Measurements from ENCODE around the gene TAPBPL.
A peak's percentile ranks its signal among the peaks of the same experiment; 100 is the strongest.
"Not testable (repeated sequence)": the region's sequence is repeated elsewhere in the genome, so short reads cannot be mapped to it uniquely, and the experiment has no call there.

The TAPBPL gene

DNA sequence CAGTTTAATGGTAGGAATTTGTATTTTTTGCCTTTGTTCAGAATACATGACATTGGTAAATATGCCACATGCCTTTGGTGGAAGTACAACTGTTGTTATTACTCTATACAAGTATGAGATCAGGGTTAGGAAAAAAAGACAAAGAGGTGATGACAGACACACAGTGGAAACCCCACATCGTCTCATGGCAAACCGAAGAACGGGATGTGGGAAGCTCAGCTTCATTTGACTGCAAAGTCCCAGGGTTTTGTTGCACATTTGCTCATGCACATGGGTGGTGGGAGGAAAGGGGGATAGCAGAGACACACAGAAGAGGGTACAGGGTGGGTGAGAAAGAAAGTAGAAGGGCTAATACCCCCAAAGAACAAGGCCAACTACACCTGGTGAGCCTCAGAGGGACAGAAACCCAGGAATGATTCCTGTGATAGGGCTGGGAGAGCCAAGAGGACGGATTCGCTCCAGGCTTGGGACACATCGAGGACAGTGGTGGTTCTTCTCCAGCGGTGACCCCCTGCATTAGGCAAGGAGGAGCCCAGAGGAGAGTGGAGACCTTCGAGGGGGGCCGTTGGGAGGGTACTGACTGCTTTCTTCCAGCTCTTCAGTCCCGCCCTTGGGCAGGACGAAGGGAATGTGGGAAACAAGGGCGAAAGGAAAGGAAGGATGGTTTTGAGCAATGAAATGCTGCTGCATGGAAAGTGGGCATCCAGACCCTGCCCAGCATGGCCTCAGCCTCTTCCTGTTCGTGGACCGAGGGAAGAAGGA, 10.6 kb downstream of the TAPBPL start:
- DNase-seq, result peak; percentile 35

DNA sequence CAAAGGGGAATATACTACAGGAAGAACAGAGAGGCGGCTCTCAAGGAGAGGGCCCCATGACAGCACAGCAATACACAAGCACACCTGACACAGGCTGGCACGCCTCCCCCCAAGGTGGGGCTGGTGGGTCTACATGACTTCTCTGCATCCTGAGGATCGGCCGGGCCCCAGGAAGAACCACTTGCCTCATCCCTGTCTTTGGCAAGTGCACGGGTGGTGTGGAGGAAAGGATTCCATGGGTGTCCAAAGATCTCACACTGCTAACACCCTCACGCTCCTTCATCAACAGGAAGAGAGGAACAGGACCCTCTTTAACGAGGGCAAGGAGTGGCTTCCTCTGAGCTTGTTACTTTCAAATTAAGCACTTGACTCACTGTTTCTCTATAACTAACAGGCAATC, 11.4 kb downstream of the TAPBPL start:
- peak; percentile 74 for DNase-seq

DNA sequence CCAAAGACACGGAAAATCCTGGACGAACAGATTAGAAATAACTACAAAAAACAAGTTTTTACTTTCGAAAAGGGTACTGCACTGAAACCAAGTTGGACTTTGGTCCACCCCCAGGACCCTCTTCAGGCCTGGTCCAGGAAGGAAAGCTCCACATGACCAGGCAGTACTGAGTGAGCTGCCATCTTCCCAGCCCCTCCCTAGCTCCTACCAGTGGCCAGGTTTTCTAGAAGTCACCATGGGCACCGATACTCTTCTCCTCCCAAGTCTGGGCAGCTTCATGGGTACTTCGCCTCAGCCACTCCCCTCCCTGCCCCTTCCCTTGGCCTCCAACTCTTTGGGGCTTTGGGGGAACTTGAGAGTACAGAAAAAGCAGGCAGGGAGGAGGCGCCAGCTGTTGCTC, 12.0 kb downstream of the TAPBPL start:
- DNase-seq, result no peak

DNA sequence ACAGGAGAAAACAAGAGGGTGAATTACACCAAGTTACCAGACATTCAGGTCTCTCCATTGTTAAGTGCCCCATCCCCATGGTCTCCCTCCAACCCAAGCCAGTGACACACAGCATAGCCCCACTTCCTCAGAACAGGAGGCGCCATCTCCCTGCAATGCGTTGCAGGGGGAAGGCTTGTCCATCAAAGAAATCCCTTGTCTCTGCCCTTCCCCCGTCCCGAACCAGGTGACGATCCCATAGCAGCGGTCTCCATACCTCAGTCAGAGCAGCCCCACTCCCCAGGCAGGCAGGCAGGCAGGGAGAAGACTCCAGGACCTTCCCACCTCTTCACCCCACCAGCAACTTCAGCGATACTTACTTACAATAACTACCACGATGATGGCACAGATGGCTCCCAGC, 12.7 kb downstream of the TAPBPL start:
- no peak for DNase-seq

DNA sequence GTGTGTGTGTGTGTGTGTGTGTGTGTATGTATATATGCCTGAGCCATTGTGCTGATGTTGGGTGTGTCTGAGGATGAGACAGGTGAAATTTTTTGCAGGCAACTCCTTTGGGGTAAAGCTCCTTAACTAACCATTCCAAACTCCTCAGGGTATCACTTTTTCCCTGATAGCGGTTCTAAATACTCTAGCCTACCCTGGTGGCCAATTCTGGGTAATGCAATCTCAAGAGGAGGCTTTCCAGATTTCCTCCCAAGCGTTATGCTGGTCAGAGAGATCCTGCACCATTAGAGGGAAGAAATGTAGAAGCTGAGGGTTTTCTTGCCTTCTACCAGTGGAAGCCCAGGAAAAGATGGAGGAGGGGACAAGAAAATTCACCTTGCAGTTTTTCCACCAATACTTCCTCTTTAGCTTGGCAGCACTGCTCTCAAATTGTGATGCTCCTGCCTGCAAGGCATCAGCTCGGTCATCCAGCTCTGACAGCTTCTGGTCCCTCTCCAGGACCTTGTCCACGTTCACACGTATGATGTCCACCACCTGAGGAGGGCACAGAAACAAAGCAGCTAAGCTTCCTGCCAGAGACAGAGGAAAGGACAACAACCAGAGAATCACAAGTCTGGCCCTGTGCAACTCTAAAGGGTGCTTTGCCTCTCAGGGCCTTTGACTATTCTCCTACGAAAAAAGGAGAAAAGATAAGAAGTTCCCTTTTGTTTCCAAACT, 13.8 kb downstream of the TAPBPL start:
- DNase-seq, result peak; percentile 64

DNA sequence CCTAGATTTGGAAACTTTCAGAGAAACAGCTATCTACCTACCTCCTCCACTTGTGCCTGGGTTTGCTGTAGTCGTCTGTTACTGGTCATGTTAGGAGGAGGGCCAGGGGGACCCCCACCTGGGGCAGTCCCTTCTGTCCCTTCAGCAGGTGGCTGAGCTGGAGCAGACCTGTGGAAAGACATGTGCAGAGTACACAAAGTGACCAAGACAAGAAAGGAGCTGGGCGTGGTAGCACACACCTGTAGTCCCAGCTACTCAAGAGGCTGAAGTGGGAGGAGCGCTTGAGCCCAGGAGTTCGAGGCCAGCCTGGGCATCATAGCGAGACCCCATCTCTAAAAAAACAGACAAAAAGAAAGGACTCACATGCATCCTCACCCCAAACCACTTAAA, 14.3 kb downstream of the TAPBPL start:
- DNase-seq, result no peak

DNA sequence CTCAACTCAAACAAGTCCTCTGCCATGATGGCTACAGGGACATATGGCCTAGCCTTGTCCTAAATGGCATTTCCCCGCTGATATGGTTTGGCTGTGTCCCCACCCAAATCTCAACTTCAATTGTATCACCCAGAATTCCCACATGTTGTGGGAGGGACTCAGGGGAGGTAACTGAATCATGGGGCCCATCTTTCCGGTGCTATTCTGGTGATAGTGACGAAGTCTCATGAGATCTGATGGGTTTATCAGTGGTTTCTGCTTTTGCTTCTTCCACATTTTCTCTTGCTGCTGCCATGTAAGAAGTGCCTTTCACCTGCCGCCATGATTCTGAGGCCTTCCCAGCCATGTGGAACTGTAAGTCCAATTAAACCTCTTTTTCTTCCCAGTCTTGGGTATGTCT, 14.9 kb downstream of the TAPBPL start:
- not testable (repeated sequence) for DNase-seq

DNA sequence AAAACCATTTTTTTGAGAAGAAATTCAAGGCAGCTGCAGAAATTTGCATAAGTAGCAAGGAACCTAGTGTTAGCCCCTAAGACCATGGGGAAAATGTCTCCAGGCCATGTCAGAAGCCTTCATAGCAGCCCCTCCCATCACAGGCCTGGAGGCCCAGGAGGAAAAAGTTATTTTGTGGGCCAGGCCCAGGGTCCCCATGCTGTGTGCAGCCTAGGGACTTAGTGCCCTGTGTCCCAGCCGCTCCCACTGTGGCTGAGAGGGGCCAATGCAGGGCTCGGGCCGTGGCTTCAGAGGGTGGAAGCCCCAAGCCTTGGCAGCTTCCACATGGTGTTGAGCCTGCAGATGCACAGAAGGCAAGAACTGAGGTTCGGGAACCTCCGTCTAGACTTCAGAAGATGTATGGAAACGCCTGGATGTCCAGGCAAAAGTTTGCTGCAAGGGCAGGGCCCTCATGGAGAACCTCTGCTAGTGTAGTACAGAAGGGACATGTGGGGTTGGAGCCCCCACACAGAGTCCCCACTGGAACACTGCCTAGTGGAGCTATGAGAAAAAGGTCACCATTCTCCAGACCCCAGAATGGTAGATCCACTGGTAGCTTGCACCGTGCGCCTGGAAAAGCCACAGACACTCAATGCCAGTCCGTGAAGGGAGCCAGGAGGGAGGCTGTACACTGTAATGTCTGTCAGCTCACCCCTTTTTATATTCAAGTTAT, 15.9 kb downstream of the TAPBPL start:
- not testable (repeated sequence) for DNase-seq

DNA sequence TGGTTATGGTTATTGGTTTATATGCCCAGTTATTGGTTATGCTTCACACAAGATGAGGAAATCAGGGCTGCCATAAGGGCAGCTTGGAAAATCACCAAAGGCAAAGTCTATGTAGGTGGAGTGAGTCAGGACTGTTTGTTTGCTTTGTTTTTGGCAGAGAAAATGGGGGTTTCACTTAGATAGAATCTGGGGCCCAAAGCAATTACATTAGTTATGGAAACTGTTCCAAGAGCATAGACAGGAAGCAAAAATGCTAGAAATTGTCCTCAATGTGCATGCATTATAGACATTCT, 16.4 kb downstream of the TAPBPL start:
- DNase-seq, result no peak

DNA sequence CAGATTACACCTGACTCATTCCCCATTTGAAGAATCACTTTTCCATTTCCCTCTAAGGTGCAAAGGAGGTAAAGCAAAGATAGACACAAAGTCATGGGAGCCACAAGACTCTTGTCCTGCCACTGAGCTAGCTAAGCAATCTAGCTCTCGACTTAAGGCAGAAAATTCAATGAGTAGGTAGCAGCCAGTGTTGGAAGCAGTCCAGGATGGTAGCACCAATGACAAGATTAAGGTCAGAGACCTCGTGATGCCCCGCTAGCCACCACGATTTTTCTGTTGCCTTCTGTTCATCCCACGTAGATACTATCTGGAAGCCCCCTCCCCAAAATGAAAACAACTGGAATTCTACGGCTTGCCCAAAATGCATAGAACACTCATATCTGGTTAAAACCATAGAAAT, 17.2 kb downstream of the TAPBPL start:
- peak; percentile 18 for DNase-seq

DNA sequence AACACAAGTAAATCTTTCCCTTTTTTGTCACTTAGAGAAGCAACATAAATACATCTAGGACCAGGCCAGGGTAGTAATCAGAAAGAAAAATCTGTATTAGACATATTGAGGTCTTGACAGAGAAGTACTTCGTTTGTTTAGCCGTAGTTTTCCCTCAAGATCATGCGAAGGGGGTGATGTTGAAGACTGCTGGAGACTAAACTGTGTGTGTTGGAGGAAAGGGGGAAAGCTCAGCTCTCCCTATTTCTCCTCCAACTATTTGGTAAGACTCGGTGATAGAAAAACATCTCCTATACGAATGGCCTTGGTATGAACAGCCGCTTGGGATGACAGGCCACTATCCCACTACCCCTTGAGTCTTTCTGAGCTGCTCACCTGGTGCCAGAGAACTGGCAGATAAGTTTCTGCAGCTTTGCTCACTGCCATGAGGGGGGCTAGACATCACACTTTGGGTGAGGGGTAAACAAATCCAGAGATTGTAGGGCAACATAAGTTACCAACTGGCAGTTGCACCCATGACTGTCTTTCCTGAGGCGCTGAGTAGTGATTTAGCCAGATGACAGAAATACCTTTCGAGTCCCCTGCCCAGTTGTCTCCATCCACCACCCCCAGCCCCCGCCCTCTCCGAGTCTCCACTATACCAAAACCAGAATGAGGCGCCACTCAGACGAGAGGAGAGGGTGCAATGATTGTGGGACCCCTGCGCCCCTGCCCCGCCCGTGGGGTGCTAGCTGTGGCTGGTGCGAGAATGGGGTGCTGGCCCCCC, 17.9 kb downstream of the TAPBPL start:
- DNase-seq, result no peak

DNA sequence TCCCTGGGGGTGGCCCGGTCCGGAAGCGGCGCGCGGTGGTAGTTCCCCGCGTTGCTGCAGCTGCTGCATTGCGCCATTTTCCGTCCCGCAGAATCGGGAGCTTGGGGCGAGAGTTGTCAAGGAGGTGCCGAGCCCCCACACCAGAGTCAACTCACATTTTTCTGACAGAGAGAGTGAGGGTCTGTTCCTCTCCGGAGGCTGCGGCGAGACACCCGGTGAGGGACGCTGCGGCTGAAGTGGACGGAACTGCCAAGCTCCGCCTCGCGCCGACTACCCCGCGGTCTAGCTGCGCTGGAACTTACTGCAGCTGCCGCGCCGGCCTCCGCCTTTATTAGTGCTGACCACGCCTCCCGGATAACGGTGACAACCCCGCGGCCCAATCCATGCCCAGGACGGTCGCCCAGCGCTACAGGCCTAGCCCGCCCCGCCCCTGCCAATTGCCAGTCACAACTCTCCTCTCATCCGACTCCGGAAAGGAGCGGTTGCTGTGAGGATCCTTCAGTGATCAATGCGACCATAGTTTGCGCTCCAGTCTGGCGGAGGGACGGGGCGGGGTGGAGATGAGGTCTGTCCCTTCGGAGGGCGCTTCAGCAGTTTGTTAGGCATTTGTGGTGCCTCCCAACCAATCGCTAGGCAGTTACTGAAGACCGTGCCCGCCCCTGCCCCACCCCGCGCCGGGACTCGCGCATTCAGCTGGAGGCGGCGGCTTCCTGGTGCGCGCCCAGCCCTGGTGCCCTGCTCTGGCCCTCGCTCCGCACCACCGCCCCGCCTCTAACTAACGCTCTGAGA, 18.7 kb downstream of the TAPBPL start, which contains the start of gene VAMP1:
VAMP1 (minus strand) TSS at position 303 of the 789 bp plus-strand sequence; CDS start at position 157, 146 bp downstream.
- DNase-seq, result peak; percentile 99

DNA sequence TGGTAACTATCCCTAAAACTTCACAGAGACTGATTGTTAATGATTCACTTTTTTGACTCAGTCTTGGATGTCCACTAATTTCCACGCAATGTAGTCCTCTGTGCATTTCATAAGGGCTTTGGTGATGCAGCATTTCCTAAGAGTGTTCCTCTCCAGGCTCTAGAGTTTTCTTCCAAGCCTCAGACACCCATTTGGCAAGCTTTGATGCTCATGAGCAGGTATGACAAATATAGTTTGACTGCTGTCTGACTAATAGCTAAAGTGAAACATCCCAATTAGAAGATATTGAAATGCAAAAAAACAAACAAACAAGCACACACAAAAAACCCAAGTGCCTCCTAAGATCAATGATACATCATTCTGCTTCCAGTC, 20.1 kb downstream of the TAPBPL start:
- DNase-seq, result no peak

DNA sequence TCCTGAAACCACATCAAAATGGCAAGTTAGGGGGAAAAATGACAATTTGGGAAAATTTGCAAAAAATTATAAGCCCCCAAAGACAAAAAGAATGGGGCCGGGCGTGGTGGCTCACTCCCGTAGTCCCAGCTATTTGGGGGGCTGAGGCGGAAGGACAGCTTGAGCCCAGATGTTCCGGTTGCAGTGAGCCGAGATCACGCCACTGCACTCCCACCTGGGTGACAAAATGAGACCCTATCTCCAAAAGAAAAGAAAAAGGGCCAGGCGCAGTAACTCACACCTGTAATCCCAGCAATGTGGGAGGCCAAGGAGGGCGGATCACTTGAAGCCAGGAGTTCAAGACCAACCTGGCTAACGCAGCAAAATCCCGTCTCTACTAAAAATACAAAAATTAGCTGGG, 20.6 kb downstream of the TAPBPL start:
- DNase-seq, result no peak

DNA sequence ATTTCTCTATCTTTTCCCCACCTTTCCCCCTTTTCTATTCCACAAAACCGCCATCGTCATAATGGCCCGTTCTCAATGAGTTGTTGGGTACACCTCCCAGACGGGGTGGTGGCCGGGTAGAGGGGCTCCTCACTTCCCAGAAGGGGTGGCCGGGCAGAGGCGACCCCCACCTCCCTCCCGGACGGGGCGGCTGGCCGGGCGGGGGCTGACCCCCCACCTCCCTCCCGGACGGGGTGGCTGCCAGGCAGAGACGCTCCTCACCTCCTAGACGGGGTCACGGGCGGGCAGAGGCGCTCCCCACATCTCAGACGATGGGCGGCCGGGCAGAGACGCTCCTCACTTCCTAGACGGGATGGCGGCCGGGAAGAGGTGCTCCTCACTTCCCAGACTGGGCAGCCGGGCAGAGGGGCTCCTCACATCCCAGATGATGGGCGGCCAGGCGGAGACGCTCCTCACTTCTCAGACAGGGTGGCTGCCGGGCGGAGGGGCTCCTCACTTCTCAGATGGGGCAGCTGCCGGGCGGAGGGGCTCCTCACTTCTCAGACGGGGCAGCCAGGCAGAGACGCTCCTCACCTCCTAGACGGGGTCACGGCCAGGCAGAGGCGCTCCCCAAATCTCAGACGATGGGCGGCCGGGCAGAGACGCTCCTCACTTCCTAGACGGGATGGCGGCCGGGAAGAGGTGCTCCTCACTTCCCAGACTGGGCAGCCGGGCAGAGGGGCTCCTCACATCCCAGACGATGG, 23.6 kb downstream of the TAPBPL start:
- DNase-seq, result not testable (repeated sequence)

DNA sequence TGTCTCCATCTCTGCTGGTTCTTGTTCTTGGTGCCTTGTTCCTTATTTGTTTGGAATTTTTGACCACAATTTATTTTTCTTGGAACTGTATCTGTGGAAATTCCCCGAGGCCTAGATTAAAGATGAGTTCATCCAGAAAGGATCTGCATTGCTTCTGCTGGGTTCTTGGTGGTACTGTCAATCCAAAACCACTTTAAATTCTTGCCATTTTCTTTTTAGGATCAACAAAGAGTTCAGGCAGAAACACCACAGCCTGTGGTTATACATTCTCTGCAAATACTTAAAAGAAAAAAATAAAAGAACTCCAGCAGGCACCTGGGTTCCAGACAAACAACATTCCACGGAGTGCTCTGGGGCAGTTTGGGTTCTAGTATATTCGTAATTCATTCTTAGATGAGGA, 24.6 kb downstream of the TAPBPL start:
- DNase-seq, result no peak

DNA sequence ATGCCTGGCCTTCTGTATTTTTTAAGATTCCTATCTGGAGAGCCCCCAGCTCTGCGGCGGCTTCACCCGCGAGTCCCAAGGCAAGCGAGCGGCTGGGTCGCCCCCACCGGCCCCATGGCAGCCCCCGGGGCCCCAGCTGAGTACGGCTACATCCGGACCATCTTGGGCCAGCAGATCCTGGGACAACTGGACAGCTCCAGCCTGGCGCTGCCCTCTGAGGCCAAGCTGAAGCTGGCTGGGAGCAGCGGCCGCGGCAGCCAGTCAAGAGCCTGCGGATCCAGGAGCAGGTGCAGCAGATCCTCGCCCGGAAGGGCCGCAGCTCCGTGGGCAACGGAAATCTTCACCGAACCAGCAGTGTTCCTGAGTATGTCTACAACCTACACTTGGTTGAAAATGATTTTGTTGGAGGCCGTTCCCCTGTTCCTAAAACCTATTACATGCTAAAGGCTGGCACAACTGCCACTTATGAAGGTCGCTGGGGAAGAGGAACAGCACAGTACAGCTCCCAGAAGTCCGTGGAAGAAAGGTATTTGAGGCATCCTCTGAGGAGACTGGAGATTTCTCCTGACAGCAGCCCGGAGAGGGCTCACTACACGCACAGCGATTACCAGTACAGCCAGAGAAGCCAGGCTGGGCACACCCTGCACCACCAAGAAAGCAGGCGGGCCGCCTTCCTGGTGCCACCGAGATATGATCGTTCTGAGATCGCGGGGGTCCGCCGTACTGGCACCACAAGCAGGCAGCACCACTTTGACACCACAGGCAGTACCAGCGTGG, 25.9 kb downstream of the TAPBPL start:
- DNase-seq, result not testable (repeated sequence)

DNA sequence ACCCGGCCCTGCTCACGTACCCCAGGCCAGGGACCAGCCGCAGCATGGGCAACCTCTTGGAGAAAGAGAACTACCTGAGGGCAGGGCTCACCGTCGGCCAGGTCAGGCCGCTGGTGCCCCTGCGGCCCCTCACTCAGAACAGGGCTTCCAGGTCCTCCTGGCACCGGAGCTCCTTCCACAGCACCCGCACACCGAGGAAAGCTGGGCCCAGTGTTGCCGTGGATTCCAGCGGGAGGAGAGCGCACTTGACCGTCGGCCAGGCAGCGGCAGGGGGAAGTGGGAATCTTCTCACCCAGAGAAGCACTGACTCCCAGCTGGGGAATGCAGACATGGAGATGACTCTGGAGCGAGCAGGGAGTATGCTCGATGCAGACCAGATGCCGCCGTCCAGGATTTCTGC, 26.6 kb downstream of the TAPBPL start:
- no peak for DNase-seq

DNA sequence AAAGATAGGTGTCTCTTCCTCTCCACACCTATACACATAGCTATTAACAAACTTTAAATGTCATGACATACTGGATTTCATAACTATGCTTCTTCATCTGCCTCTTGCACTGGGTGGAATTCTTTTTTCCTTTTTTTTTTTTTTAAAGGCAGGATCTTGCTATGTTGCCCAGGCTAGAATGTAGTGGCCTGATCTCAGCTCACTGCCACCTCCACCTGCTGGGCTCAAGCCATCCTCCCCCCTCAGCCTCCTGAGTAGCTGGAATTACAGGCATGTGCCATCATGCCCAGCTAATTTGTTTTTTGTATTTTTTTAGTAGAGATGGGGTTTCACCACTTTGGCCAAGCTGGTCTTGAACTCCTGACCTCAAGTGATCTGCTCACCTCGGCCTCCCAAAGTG, 36.4 kb downstream of the TAPBPL start:
- DNase-seq, result no peak

DNA sequence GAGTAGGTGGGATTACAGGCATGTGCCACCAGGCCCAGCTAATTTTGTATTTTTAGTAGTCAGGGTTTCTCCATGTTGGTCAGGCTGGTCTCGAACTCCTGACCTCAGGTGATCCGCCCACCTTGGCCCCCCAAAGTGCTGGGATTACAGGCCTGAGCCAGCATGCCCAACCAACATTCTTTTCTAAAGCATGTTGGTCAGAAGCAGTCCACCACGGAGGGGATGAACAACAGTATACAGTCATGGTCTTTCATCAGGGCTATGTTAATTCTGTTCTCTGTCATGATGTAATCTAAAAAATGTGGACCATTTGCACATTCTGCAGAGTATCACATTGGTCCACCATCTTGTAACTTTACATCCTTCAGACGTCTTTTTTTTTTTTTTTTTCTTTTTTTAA, 37.6 kb downstream of the TAPBPL start:
- DNase-seq, result no peak

DNA sequence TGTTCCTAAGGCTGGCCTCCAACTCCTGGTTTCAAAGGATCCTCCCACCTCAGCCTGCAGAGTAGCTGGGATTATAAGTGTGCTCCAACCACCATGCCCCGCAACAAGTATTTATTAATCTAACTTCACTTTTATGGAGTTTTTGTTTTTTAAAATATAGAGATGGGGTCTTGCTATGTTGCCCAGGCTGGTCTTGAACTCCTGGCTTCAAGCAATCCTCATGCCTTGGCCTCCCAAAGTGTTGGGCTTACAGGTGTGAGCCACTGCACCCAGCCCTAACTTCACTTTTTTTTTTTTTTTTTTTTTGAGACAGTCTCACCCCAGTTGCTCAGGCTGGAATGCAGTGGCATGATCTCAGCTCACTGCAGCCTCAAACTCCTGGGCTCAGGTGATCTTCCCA, 38.8 kb downstream of the TAPBPL start:
- DNase-seq, result not testable (repeated sequence)
